ENCODE results near the gene CLDN20. TPM values are rescaled to one million over a fixed set of nuclear protein-coding genes. Genes with fewer than 3 reads are reported as not detected.

CLDN20 gene
- total and polyA plus RNA-seq, 2 of the 8 experiments (the other 6 are each of a cell fraction or from before 2014, with no cell fraction given) = not detected

DNA sequence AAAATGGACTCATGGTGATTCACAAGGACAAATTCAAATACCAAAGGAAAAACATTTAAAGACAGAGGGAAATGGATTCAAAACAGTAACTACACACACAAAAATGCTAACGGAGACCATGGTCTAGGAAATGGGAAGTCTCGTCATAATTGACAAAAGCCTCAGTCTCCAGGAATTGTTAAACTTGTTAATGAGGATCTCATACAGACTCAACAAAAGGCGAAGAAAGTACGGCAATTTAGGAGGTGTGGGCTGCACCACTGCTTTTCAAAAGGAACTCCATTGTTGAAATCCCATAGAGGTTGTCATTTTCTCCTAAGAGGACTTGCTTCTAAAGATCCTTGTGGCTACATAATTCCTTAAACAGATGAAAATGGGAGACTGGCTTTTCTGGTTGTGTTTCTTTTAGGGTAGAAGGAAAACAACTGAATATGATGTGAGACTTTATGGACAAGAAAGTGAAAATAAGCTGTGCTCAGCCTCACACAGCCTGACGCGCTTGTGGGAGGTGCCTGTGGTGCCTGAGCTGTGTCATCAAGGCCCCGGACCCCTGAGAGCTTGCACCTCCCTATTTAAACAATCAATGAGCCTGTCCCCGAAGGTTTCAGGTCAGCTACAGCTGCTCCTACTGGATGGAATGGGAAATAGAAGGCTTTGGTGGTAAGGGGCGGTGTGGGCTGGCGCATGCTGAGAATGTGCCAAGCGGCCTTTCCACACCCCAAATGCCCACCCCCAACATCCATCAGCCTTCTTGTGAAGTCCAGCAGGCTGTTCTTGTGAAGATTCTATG is 2.5 kb upstream of the CLDN20 start (continued):
- no peak for TF ChIP-seq TAF1 (IDR thresholded peaks at IDR 0.05; ENCODE audit: low read depth, low read length)
- no peak for TF ChIP-seq TCF12 (IDR thresholded peaks at IDR 0.05; ENCODE audit: low read depth, low read length)
- no peak for TF ChIP-seq CTBP2 (IDR thresholded peaks at IDR 0.05; ENCODE audit: borderline replicate concordance, insufficient read depth, insufficient read length, low read length)
- TF ChIP-seq ZNF274 (IDR thresholded peaks at IDR 0.05; ENCODE audit: borderline replicate concordance, extremely low read depth, low read length) = no peak
- TF ChIP-seq POLR2AphosphoS5 (IDR thresholded peaks at IDR 0.05; ENCODE audit: low read depth, low read length) = no peak; the same call in 1 of the 2 replicates
- no peak for TF ChIP-seq RBBP5 (IDR thresholded peaks at IDR 0.05; ENCODE audit: borderline replicate concordance, low read depth, low read length)

Measured in H1 (cell line).